ENCODE measurements around the gene MED13. TPM values are rescaled to one million over a fixed set of nuclear protein-coding genes. Genes with fewer than 3 reads are reported as not detected.

MED13 gene
- total RNA-seq = 193 TPM

GRCh38 chr17:62064791-62065563 lies at the start of gene MED13:
MED13 (minus strand) TSS chr17:62065278; CDS start chr17:62065205, 73 bp downstream.

GRCh38 chr17:61927208-61928100 lies 137.6 kb downstream of the MED13 start, which contains the start of gene INTS2:
INTS2 (minus strand) TSS chr17:61927982; CDS start chr17:61926644, 1,338 bp downstream.

Other genes starting within 250 kb of the MED13 start
- 11.0 TPM for gene BRIP1, start 201.8 kb downstream of the MED13 start, total RNA-seq
- 36.6 TPM for gene INTS2, start 137.3 kb downstream of the MED13 start, total RNA-seq

Measured in camera-type eye (tissue), 1 donor.